GM19468 (cell line): ENCODE results near the gene PHACTR3.
"Not testable (repeated sequence)": the region's sequence is repeated elsewhere in the genome, so short reads cannot be mapped to it uniquely, and the experiment has no call there.

Source experiments
- ATAC-seq: cut with Tn5 transposase; IDR thresholded peaks from one replicate; pipeline ENCODE4 v1.9.1; 2021; ENCODE audit warnings: mild to moderate bottlenecking, moderate library complexity, moderate number of reproducible peaks; ENCODE audit not compliant: unreplicated experiment; ENCODE audit errors: extremely low read depth

The PHACTR3 gene

DNA sequence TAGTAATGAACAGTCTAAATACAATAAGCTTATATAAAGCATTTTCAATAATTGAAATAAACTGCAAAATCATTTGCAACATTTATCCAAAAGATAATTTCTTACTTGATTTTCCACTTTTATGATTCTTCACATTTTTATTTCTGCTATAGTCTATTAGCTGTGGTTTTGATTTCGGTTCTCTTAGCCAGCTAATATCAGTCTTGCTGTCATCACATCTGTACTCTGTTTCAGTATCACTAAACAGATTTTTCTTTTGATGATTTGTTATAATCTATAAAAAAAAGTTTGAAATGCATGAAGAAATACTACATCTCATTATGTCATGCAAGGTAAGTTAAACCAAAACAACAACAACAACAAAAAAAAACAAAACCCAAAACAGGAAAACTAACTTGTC, 275.9 kb downstream of the PHACTR3 start:
- no peak for ATAC-seq

- no peak for ATAC-seq
These were observed 280.2 kb downstream of the PHACTR3 start for GRCh38 chr20:59884494-59884893.

- no peak for ATAC-seq
These were observed 283.7 kb downstream of the PHACTR3 start for GRCh38 chr20:59888050-59888449.

DNA sequence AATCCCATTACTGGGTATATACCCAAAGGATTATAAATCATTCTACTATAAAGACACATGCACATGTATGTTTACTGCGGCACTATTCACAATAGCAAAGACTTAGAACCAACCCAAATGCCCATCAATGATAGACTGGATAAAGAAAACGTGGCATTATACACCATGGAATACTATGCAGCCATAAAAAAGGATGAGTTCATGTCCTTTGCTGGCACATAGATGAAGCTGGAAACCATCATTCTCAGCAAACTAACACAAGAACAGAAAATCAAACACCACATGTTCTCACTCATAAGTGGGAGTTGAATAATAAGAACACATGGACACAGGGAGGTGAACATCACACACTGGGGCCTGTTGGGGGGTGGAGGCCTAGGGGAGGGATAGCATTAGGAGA, 285.7 kb downstream of the PHACTR3 start:
- ATAC-seq = not testable (repeated sequence)

GRCh38 chr20:59891581-59891980, 287.2 kb downstream of the PHACTR3 start:
- no peak for ATAC-seq

GRCh38 chr20:59895908-59896307, 291.6 kb downstream of the PHACTR3 start:
- no peak for ATAC-seq
